ENCODE data around the gene FBXW11. TPM values are rescaled to one million over a fixed set of nuclear protein-coding genes. Genes with fewer than 3 reads are reported as not detected.

FBXW11 gene
- total RNA-seq, 1 donor from 2014 or later = 52.5 TPM

DNA sequence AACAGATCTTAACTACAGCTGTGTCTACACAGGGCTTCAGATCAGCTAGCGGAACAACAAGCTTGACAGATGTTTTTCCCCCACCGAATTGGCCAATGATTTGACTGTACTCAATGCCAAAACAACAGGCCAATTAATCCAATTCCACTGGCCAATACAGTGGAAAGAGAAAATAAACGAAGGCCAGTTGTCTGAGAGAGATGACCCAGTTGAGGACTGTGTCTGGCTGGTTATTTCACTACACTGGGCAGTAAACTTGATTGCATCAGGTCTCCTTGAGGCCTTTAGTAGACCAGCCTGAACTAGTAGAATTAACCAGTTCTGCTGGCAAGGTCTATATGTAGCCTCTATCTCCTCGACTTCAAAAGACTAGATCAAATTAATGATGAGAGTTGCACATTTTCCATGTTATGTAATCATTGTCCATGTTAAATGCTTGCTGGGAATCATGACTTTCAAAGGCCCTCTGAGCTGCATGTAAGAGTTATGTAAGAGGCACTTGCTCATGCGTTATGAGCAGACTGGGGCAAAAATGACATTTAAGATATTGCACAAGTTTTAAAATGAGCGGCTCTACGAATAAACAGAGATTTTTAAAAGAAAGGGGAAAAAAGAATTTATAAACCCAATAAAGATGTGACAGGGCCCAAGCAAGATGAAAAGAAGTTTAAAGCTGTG lies 192.5 kb downstream of the FBXW11 start:
- Mint-ChIP-seq H3K4me3 (no peak overlapping the region), H3K27ac (no peak overlapping the region), H3K4me1 (ENCODE audit: unreplicated experiment) (no peaks in the 10 kb centered on the region), H3K27me3 (peaks cover 21% of the 10 kb centered on the region), H3K9me3 (peaks cover 18% of the 10 kb centered on the region), H3K36me3 (no peaks in the 10 kb centered on the region)
- TF ChIP-seq, protein P1, sequence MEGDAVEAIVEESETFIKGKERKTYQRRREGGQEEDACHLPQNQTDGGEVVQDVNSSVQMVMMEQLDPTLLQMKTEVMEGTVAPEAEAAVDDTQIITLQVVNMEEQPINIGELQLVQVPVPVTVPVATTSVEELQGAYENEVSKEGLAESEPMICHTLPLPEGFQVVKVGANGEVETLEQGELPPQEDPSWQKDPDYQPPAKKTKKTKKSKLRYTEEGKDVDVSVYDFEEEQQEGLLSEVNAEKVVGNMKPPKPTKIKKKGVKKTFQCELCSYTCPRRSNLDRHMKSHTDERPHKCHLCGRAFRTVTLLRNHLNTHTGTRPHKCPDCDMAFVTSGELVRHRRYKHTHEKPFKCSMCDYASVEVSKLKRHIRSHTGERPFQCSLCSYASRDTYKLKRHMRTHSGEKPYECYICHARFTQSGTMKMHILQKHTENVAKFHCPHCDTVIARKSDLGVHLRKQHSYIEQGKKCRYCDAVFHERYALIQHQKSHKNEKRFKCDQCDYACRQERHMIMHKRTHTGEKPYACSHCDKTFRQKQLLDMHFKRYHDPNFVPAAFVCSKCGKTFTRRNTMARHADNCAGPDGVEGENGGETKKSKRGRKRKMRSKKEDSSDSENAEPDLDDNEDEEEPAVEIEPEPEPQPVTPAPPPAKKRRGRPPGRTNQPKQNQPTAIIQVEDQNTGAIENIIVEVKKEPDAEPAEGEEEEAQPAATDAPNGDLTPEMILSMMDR (conservative IDR thresholded peaks at IDR 0.05) = no peak
- no peak for DNase-seq (ENCODE audit: extremely low spot score, unreplicated experiment)

DNA sequence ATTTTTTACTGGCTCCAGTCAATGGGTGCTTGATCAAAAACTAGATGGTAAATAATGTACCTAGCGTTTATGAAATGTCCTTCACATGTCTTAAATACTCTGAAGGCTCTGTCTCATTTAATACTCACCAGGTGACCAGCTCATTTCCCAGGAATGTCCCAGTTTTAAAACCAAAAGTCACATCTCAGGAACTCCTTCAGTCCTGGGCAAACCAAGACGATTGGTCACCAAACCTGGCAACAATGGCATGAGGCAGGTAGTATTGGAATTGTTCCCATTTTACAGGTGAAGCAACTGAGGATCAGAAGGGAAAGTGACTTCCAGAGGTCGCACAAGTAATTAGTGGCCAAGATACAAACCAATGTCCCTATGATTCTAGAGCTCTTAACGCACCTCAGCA lies 193.2 kb downstream of the FBXW11 start:
- DNase-seq (ENCODE audit: extremely low spot score, unreplicated experiment) = no peak
- H3K9me3 Mint-ChIP-seq = peaks cover 21% of the 10 kb centered on the region
- no peak overlapping the region for H3K4me3 Mint-ChIP-seq
- no peak overlapping the region for H3K27ac Mint-ChIP-seq
- TF ChIP-seq, protein P1 (conservative IDR thresholded peaks at IDR 0.05) = no peak
- H3K36me3 Mint-ChIP-seq = no peaks in the 10 kb centered on the region
- peaks cover 21% of the 10 kb centered on the region for H3K27me3 Mint-ChIP-seq
- H3K4me1 Mint-ChIP-seq (ENCODE audit: unreplicated experiment) = no peaks in the 10 kb centered on the region

Other genes with a start within 250 kb of the FBXW11 start
- gene SMIM23, start 220.8 kb downstream of the FBXW11 start, total RNA-seq (ENCODE audit: low replicate concordance) = not detected in 2 replicates
- 15.2 and 25.0 TPM in 2 replicates for gene STK10, start 181.6 kb upstream of the FBXW11 start, total RNA-seq (ENCODE audit: low replicate concordance)
- not detected in 2 replicates for gene EFCAB9, start 187.5 kb upstream of the FBXW11 start, total RNA-seq (ENCODE audit: low replicate concordance)